ENCODE data around the gene CTNNBIP1. TPM values are rescaled to one million over a fixed set of nuclear protein-coding genes. Genes with fewer than 3 reads are reported as not detected.

The CTNNBIP1 gene
- total RNA-seq, 1 donor from 2014 or later: 44.7 TPM

- intact Hi-C loops (cut with DNase I): no loop called here
- DNase-seq (ENCODE audit: extremely low spot score in 2 of 2): peak in 1 of 2 donors; percentile 87
- H3K4me1 ChIP-seq: peaks cover 44% of the 10 kb centered on the region
Measured at GRCh38 chr1:9840176-9840575, 69.9 kb downstream of the CTNNBIP1 start.

DNA sequence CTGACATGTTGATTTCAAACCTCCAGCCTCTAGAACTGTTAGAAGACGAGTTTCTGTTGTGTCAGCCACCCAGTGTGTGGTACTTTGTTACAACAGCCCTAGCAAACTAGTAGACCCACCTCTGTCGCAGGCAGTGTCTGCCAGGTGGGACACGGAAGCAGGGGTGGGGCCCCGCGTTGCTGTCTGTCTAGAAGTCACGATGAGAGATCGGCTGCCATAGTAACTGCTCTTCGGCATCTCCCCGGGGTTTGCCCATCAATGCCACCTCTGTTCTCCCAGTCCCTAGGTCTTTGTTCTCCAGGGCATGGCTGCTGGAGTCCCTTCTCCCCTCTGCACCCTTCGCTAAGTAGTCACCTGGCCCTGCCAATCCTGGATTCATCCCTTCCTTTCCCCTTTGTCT lies 71.1 kb downstream of the CTNNBIP1 start:
- Histone ChIP-seq H3K27ac (no peak overlapping the region), H3K4me3 (no peak overlapping the region), H3K36me3 (no peaks in the 10 kb centered on the region), H3K4me1 (peaks cover 47% of the 10 kb centered on the region), H3K27me3 (no peaks in the 10 kb centered on the region), H3K9me3 (no peaks in the 10 kb centered on the region)
- intact Hi-C loops (cut with DNase I): no loop called here
- DNase-seq (ENCODE audit: extremely low spot score in 2 of 2): peak in 1 of 2 donors; percentile 58
- TF ChIP-seq, protein P1, sequence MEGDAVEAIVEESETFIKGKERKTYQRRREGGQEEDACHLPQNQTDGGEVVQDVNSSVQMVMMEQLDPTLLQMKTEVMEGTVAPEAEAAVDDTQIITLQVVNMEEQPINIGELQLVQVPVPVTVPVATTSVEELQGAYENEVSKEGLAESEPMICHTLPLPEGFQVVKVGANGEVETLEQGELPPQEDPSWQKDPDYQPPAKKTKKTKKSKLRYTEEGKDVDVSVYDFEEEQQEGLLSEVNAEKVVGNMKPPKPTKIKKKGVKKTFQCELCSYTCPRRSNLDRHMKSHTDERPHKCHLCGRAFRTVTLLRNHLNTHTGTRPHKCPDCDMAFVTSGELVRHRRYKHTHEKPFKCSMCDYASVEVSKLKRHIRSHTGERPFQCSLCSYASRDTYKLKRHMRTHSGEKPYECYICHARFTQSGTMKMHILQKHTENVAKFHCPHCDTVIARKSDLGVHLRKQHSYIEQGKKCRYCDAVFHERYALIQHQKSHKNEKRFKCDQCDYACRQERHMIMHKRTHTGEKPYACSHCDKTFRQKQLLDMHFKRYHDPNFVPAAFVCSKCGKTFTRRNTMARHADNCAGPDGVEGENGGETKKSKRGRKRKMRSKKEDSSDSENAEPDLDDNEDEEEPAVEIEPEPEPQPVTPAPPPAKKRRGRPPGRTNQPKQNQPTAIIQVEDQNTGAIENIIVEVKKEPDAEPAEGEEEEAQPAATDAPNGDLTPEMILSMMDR (IDR thresholded peaks at IDR 0.05): no peak
- TF ChIP-seq POLR2AphosphoS5 (IDR thresholded peaks at IDR 0.05; ENCODE audit: insufficient read depth in 1 of 2, low read depth in 1 of 2) (no peak), POLR2A (IDR thresholded peaks at IDR 0.05) (no peak)

More at GRCh38 chr1:9840176-9840575, 69.9 kb downstream of the CTNNBIP1 start:
- no peak overlapping the region for H3K27ac ChIP-seq
- H3K27me3 ChIP-seq: no peaks in the 10 kb centered on the region
- TF ChIP-seq, protein P1 (IDR thresholded peaks at IDR 0.05): no peak
- TF ChIP-seq POLR2A (IDR thresholded peaks at IDR 0.05): no peak
- no peak for TF ChIP-seq POLR2AphosphoS5 (IDR thresholded peaks at IDR 0.05; ENCODE audit: insufficient read depth in 1 of 2, low read depth in 1 of 2)
- no peaks in the 10 kb centered on the region for H3K36me3 ChIP-seq
- H3K4me3 ChIP-seq: no peak overlapping the region
- no peaks in the 10 kb centered on the region for H3K9me3 ChIP-seq

DNA sequence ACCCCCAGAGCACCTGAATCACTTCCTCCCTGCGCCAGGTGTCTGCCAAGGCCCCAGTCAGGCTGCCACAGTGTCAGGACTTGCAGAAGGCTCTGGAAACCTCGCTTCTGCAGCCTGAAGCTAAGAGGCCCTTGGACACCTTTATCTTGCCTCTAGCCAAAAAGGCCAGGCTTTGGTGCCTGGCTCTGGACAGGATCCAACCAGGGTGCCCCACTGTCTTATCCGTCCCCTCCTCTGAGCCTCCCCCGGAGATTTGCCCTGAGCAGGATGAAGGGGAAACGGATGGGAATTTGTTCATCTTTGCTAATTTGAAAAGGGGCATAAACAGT lies 73.5 kb downstream of the CTNNBIP1 start:
- intact Hi-C loops (cut with DNase I): no loop called here
- H3K27ac ChIP-seq: no peak overlapping the region
- no peaks in the 10 kb centered on the region for H3K27me3 ChIP-seq
- peaks cover 35% of the 10 kb centered on the region for H3K4me1 ChIP-seq
- H3K4me3 ChIP-seq: no peak overlapping the region
- no peak for DNase-seq (ENCODE audit: extremely low spot score in 2 of 2)
- H3K9me3 ChIP-seq: no peaks in the 10 kb centered on the region
- H3K36me3 ChIP-seq: no peaks in the 10 kb centered on the region
- no peak for TF ChIP-seq POLR2AphosphoS5 (IDR thresholded peaks at IDR 0.05; ENCODE audit: insufficient read depth in 1 of 2, low read depth in 1 of 2)
- TF ChIP-seq, protein P1 (IDR thresholded peaks at IDR 0.05): no peak
- no peak for TF ChIP-seq POLR2A (IDR thresholded peaks at IDR 0.05)

DNA sequence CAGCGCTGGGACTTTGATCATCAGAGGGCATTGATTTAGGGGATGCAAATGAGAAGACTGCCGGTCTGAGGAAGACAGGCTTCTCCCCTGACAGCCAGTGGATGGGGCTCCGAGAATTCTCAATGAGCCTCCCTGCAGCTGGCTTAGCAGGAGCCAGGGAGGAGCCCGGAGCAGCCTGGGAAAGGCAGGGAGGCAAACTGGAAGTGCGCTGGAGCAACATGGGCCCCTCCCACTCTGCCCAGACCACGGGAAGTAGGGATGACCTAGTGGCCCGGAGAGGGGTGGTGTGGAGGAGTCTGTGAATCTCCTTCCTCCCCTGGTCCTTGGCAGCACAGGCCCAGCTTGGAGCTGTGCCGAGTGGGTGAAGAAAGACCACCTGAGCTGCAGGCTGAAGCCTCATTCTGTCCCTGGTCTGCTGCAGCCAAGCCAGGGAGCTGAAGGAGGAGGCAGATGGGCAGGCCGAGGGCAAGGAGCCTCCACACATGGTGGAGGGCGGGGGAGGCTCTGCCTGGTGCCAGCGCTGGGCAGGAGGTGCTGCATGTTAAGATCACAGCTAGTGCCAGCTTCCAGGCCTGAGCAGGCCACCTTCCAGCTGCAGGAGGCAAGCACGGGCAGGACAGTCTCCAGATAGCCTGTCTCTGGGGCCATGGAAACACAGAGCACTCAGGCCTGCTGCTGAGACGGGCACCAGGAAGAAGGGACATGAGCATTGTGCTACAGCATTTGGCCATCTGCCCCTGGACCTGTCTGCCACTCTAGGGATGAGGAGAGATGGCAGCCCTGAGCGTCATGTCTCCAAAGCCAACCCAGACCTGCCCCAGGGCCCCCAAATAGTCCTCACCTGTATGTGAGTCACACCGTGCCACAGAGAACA lies 74.1 kb downstream of the CTNNBIP1 start:
- Histone ChIP-seq H3K4me3 (peak overlapping the region in 1 of 2 donors; percentile 11), H3K36me3 (no peaks in the 10 kb centered on the region), H3K27ac (peak overlapping the region; percentile 35), H3K27me3 (no peaks in the 10 kb centered on the region), H3K4me1 (peaks cover 35% of the 10 kb centered on the region), H3K9me3 (no peaks in the 10 kb centered on the region)
- intact Hi-C loops (cut with DNase I): no loop called here
- TF ChIP-seq, protein P1 (IDR thresholded peaks at IDR 0.05): no peak
- TF ChIP-seq POLR2A (IDR thresholded peaks at IDR 0.05): no peak
- peak in 1 of 2 donors; percentile 40 for TF ChIP-seq POLR2AphosphoS5 (IDR thresholded peaks at IDR 0.05; ENCODE audit: insufficient read depth in 1 of 2, low read depth in 1 of 2)
- peak; percentile 90 to 98 for DNase-seq (ENCODE audit: extremely low spot score in 2 of 2)

DNA sequence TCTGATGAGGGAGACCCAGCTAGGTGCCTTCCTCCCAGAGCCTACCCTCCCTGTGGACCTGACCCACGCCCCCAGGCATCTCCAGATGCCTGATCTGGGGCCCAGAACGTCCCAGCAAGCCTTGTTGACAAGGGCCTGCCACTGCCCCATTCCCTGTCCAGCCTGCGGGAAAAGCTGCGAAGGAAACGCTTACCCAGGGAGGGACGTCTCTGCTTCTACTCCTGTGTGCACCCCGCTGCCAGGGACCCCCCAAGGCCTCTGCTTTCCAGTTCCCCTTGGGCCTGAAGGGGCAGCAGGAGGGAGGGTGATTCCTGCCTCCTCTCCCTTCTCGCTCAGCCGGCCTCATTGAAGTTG lies 74.7 kb downstream of the CTNNBIP1 start:
- Histone ChIP-seq H3K36me3 (no peaks in the 10 kb centered on the region), H3K9me3 (no peaks in the 10 kb centered on the region), H3K27ac (peak overlapping the region; percentile 35), H3K4me1 (peaks cover 35% of the 10 kb centered on the region), H3K27me3 (no peaks in the 10 kb centered on the region), H3K4me3 (peak overlapping the region in 1 of 2 donors; percentile 11)
- intact Hi-C loops (cut with DNase I): no loop called here
- peak in 1 of 2 donors; percentile 65 for DNase-seq (ENCODE audit: extremely low spot score in 2 of 2)
- TF ChIP-seq POLR2AphosphoS5 (IDR thresholded peaks at IDR 0.05; ENCODE audit: insufficient read depth in 1 of 2, low read depth in 1 of 2): no peak
- TF ChIP-seq, protein P1 (IDR thresholded peaks at IDR 0.05): no peak
- no peak for TF ChIP-seq POLR2A (IDR thresholded peaks at IDR 0.05)
